Esophagus muscularis mucosa (tissue), 3 donors: ENCODE measurements around the gene SREBF1.

Source experiments
- CTCF ChIP-seq, 3 experiments: fragments of 200-600 bp in 2 of 3; fragments of 450-650 bp in 1 of 3; sonication (generic) in 2 of 3; IDR thresholded peaks; one replicate each; pipeline ENCODE4 v1.5.1; 2017 to 2019; ENCODE audit warnings: antibody characterized with exemption in 3 of 3, mild to moderate bottlenecking in 2 of 3, moderate library complexity in 1 of 3
- POLR2A ChIP-seq: fragments of 450-650 bp; IDR thresholded peaks from one replicate; pipeline ENCODE4 v1.6.1; 2017; ENCODE audit warnings: antibody characterized with exemption, moderate library complexity, mild to moderate bottlenecking, low read depth
- POLR2AphosphoS5 ChIP-seq, 2 donors: sonication (generic); formaldehyde crosslinking; IDR thresholded peaks; one replicate each; pipeline ENCODE4 v1.6.1; 2017; ENCODE audit warnings: antibody characterized with exemption in 2 of 2

GRCh38 chr17:17886226-17886625 is 49.4 kb upstream of the SREBF1 start:
- TF ChIP-seq CTCF (IDR thresholded peaks at IDR 0.05) (no peak), POLR2A (no peak), POLR2AphosphoS5 (IDR thresholded peaks at IDR 0.05) (no peak)
